BE2C (cell line): Measurements from ENCODE around the gene CCNY.

ENCODE experiments used
- DNase-seq: peaks from one replicate; pipeline ENCODE4 v3.0.0-alpha.2; 2020
- H3K27me3 ChIP-seq: fragments of 250-450 bp; sonication (Bioruptor Pico); 2 replicates; pipeline ENCODE4 v1.5.1; 2020; ENCODE audit warnings: mild to moderate bottlenecking
- H3K36me3 ChIP-seq: fragments of 250-450 bp; sonication (Bioruptor Pico); 2 replicates; pipeline ENCODE4 v1.5.1; 2020; ENCODE audit warnings: mild to moderate bottlenecking
- H3K4me1 ChIP-seq: fragments of 250-450 bp; sonication (Bioruptor Pico); 2 replicates; pipeline ENCODE4 v1.5.1; 2020
- H3K4me3 ChIP-seq: 2 replicates; pipeline ENCODE4 v1.5.1; 2011; ENCODE audit warnings: low read depth, low read length
- H3K9me3 ChIP-seq: fragments of 250-450 bp; sonication (Bioruptor Pico); 2 replicates; pipeline ENCODE4 v1.5.1; 2020
- TF ChIP-seq, protein P1 (sequence below): IDR thresholded peaks from 2 replicates; pipeline ENCODE4 v1.5.1; 2012; ENCODE audit warnings: mild to moderate bottlenecking, low read depth, low read length

The CCNY gene

DNA sequence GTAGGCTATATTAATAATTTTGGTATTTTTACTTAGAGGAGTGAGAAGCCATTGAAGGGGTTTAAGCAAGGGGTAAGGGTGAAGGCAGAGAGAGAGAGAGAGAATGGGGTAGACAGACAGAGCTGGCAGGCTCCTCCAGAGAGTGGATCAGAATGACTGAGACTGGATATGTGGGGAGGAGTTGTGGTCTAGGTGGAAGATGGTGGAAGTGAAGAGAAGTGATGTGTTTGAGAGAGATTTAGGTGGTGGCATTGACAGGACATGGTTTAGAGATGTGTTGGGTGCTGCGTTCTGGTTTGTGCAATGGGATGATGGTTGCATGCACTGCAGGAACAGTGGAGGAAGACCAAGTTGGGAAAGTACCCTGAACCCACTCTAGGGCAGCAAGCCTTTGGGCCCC, 92.2 kb downstream of the CCNY start:
- Histone ChIP-seq H3K4me1 (no peaks in the 10 kb centered on the region), H3K4me3 (no peak overlapping the region), H3K27me3 (no peaks in the 10 kb centered on the region), H3K36me3 (no peaks in the 10 kb centered on the region), H3K9me3 (no peaks in the 10 kb centered on the region)
- no peak for DNase-seq
- TF ChIP-seq, protein P1, sequence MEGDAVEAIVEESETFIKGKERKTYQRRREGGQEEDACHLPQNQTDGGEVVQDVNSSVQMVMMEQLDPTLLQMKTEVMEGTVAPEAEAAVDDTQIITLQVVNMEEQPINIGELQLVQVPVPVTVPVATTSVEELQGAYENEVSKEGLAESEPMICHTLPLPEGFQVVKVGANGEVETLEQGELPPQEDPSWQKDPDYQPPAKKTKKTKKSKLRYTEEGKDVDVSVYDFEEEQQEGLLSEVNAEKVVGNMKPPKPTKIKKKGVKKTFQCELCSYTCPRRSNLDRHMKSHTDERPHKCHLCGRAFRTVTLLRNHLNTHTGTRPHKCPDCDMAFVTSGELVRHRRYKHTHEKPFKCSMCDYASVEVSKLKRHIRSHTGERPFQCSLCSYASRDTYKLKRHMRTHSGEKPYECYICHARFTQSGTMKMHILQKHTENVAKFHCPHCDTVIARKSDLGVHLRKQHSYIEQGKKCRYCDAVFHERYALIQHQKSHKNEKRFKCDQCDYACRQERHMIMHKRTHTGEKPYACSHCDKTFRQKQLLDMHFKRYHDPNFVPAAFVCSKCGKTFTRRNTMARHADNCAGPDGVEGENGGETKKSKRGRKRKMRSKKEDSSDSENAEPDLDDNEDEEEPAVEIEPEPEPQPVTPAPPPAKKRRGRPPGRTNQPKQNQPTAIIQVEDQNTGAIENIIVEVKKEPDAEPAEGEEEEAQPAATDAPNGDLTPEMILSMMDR, result no peak

DNA sequence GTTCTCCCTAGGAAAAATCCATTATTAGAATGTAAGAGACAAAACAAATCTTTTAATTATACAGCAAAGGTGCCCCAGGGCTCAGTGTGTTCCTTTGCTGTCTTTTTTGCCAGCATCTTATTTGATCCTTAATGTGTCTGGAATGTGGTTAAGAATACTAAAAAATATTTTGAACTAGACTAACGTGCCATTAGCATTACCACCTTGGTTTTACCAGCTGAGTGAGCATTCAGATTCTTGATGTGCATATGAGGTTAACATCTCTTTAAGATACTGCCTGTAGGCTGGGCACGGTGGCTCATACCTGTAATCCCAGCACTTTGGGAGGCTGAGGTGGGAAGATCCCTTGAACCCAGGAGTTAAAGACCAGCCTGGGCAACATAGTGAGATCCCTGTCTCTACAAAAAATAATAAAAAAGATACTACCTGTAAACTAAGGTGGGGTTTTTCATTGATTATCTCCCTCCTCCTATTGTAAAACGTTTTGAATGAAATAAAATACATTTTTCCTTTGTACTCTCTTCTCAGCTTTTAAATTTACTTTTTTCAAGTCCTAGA, 96.6 kb downstream of the CCNY start:
- H3K27me3 ChIP-seq, result no peaks in the 10 kb centered on the region
- no peaks in the 10 kb centered on the region; the same call in 1 of the 2 replicates for H3K4me1 ChIP-seq
- H3K4me3 ChIP-seq, result no peak overlapping the region
- no peaks in the 10 kb centered on the region for H3K9me3 ChIP-seq
- no peaks in the 10 kb centered on the region for H3K36me3 ChIP-seq
- DNase-seq, result no peak
- TF ChIP-seq, protein P1, result no peak

DNA sequence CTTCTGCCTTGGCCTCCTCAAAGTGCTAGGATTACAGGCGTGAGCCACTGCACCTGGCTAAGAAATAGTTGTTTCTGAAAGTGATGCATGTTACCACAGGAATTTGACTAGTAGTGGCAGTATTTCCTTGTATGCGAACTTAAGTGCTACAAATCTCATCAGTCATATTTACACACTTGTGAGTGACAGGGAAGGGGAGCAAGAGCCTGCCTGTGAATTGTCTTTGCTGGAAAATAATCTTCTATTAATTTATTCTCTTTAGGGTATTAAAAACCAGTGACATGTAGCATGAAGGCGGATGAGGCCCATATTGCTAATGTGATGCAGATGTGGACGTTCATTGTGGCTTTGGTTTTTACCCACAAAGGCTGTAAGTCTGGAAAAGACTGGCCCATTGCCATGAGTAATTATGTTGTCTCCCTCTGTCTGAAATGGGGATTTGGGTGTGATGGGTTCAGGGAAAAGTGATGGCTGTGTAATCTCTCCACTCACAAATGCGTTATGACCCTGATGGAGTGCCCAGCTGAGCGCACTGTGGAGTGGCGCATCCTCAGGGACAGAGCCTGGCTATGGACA, 97.6 kb downstream of the CCNY start:
- H3K36me3 ChIP-seq, result no peaks in the 10 kb centered on the region
- H3K27me3 ChIP-seq, result no peaks in the 10 kb centered on the region
- no peaks in the 10 kb centered on the region for H3K9me3 ChIP-seq
- no peaks in the 10 kb centered on the region; the same call in 1 of the 2 replicates for H3K4me1 ChIP-seq
- TF ChIP-seq, protein P1, result no peak
- DNase-seq, result peak; percentile 46
- no peak overlapping the region for H3K4me3 ChIP-seq

DNA sequence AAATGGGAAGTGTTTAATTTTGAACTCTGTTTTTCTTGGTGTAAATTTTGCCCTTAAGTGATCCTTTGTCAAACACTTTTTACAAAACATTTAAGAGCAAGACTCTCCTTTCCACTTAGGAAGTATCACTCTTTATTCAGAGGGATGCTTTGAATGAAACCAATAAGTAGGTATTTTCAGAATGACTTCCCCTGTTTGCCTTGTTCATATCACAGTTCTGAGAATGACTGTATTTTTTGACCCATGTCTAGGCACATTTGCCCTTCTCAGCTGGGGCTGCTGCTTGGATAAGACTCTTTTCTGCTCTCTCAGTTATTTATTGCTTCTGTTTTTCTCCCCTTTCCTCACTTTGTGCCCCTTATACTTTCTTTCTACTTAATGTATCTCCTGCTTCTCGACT, 98.2 kb downstream of the CCNY start:
- Histone ChIP-seq H3K9me3 (no peaks in the 10 kb centered on the region), H3K36me3 (no peaks in the 10 kb centered on the region)
- TF ChIP-seq, protein P1, result no peak

DNA sequence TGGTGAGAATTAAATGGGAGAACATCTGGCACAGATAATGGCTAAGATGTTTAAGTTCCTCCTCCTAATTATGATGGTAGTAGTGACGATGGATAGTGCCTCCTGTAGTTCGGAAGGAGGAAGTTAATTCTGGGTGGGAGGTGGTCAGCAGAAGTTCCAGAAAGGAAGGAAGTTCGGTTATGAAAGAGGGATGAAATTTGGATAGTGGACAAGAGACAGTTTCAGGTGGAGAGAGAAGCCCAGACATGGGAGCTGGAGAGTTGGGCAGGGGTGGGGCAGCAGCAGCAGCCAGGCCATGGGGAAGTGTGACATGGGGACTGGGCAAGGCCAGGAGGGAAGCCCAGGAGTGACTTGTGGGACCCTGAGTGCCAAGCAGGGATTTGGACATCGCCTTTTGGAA, 99.5 kb downstream of the CCNY start:
- Histone ChIP-seq H3K4me3 (no peak overlapping the region), H3K27me3 (no peaks in the 10 kb centered on the region), H3K36me3 (no peaks in the 10 kb centered on the region), H3K4me1 (no peaks in the 10 kb centered on the region; the same call in 1 of the 2 replicates), H3K9me3 (no peaks in the 10 kb centered on the region)
- TF ChIP-seq, protein P1, result no peak
- no peak for DNase-seq

More for the DNA sequence above, 98.2 kb downstream of the CCNY start:
- no peak overlapping the region for H3K4me3 ChIP-seq
- DNase-seq, result no peak
- H3K27me3 ChIP-seq, result no peaks in the 10 kb centered on the region
- H3K4me1 ChIP-seq, result no peaks in the 10 kb centered on the region; the same call in 1 of the 2 replicates

DNA sequence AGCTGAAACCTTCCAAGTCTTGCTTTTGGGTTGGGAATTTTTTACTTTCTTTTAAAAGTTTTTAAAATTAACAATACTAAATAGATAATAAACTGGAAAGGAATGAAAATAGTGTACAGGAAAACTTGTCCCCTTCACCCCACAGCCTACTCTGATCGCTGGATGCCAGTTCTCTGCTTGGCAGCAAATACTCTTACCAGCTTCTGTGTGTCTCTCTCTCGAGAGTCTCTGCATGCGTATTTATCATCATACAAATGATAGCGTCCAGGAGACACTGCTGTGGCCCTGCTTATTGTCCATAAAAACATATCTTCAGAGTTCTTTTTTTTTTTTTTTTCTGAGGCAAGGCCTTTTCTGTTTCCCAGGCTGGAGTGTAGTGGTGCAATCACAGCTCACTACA, 101.5 kb downstream of the CCNY start:
- Histone ChIP-seq H3K9me3 (no peaks in the 10 kb centered on the region), H3K36me3 (no peaks in the 10 kb centered on the region), H3K4me3 (no peak overlapping the region), H3K4me1 (no peaks in the 10 kb centered on the region; the same call in 1 of the 2 replicates), H3K27me3 (no peaks in the 10 kb centered on the region)
- TF ChIP-seq, protein P1, result no peak
- no peak for DNase-seq
